OCI-LY1 (cell line): ENCODE data around the gene FNBP1.

Experiments
- EZH2 ChIP-seq: fragments of 200-600 bp; sonication (generic), shearing (Covaris generic); IDR thresholded peaks from 2 replicates; pipeline ENCODE4 v1.8.0; 2017; ENCODE audit warnings: borderline replicate concordance, mixed run types, mild to moderate bottlenecking, antibody characterized with exemption, low read length, moderate library complexity, mixed read lengths
- TF ChIP-seq, protein P1 (sequence below): fragments of 200-600 bp; sonication (generic), shearing (Covaris generic); IDR thresholded peaks from 2 replicates; pipeline ENCODE4 v1.5.1; 2017; ENCODE audit warnings: mild to moderate bottlenecking, antibody characterized with exemption, low read length, moderate library complexity, mixed read lengths

DNA sequence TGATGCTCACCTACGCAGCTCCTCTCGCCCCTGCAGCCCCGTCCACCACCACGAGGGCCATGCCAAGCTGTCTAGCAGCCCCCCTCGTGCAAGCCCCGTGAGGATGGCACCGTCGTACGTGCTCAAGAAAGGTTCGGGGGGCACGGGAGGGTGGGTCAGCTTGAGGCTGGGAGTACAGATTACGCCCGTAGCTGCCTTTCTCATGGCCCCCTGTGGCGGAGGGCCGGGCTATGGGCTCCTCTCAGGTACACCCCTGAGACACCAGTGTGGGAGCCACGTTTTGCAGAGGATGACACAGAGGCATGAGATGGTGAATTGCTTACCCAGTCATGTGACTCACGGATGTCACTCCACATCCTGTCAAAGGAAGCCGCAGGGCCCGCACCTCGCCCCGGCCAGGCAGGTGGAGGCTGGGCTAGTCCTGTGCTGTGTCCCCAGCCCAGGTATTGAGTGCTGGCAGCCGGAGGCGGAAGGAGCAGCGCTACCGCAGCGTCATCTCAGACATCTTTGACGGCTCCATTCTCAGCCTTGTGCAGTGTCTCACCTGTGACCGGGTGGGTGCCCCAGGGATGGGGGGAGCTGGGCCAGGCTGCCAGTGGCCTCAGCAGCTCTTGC, 174.0 kb downstream of the FNBP1 start:
- TF ChIP-seq, protein P1, sequence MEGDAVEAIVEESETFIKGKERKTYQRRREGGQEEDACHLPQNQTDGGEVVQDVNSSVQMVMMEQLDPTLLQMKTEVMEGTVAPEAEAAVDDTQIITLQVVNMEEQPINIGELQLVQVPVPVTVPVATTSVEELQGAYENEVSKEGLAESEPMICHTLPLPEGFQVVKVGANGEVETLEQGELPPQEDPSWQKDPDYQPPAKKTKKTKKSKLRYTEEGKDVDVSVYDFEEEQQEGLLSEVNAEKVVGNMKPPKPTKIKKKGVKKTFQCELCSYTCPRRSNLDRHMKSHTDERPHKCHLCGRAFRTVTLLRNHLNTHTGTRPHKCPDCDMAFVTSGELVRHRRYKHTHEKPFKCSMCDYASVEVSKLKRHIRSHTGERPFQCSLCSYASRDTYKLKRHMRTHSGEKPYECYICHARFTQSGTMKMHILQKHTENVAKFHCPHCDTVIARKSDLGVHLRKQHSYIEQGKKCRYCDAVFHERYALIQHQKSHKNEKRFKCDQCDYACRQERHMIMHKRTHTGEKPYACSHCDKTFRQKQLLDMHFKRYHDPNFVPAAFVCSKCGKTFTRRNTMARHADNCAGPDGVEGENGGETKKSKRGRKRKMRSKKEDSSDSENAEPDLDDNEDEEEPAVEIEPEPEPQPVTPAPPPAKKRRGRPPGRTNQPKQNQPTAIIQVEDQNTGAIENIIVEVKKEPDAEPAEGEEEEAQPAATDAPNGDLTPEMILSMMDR = no peak
- no peak for TF ChIP-seq EZH2
